G401 (cell line): ENCODE results near the gene MANBA. TPM values are rescaled to one million over a fixed set of nuclear protein-coding genes. Genes with fewer than 3 reads are reported as not detected.

Experiments
- DNase-seq: peaks from one replicate; pipeline ENCODE4 v3.0.0-alpha.2; 2015; ENCODE audit warnings: low spot score
- in situ Hi-C: cut with HindIII; loops from 2 replicates; pipeline ENCODE4 v1.10.0; 2016; ENCODE audit warnings: low sequenced_read_pairs, mixed read lengths
- total RNA-seq: library from RNA; depleted of rRNA; stranded (reverse); fragments of >200 nt; shearing (Covaris generic); gene quantifications from 2 replicates; pipeline ENCODE4 v1.2.3, GENCODE V29; 2014

MANBA gene
- total RNA-seq, 1 experiment from 2014 or later: 12.8 TPM

- DNase-seq: no peak
- in situ Hi-C loops: no loop called here
Observed at GRCh38 chr4:102692474-102692873, 68.3 kb downstream of the MANBA start.

- in situ Hi-C loops: no loop called here
- no peak for DNase-seq
Observed at GRCh38 chr4:102687982-102688433, 72.8 kb downstream of the MANBA start.

DNA sequence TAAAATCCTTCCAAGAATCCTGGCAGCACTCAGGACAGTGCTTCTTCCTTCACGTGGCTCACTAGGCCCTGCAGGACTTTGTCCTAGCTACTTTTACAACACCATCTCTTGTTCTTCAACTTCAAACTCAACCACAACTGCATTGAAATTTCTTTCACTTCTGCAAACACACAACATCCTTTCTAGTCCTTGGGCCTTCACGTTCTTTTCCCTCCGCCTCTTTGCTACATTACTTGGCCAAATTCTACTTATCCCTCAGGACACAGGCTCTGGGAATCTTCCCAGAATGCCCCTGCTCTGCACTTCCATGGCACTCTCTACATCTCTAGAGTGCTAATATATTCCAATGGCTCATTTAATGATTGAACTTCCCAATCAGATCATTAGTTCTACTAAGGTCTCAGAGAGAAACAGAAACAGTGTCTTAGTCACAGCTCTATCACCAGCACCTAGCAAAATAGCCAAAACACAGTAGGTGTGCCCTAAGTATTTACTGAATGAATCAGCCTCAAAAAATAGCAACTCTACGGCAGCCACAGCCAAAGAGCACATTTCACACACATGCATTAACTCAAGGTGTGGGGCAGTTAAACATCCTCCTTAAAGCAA is 73.3 kb downstream of the MANBA start:
- in situ Hi-C loops: no loop called here
- no peak for DNase-seq

- DNase-seq: no peak
Observed at GRCh38 chr4:102685768-102686167, 75.0 kb downstream of the MANBA start.

GRCh38 chr4:102684610-102685052 is 76.1 kb downstream of the MANBA start:
- in situ Hi-C loops: no loop called here
- DNase-seq: no peak

More at GRCh38 chr4:102685768-102686167, 75.0 kb downstream of the MANBA start:
- in situ Hi-C loops: no loop called here

DNA sequence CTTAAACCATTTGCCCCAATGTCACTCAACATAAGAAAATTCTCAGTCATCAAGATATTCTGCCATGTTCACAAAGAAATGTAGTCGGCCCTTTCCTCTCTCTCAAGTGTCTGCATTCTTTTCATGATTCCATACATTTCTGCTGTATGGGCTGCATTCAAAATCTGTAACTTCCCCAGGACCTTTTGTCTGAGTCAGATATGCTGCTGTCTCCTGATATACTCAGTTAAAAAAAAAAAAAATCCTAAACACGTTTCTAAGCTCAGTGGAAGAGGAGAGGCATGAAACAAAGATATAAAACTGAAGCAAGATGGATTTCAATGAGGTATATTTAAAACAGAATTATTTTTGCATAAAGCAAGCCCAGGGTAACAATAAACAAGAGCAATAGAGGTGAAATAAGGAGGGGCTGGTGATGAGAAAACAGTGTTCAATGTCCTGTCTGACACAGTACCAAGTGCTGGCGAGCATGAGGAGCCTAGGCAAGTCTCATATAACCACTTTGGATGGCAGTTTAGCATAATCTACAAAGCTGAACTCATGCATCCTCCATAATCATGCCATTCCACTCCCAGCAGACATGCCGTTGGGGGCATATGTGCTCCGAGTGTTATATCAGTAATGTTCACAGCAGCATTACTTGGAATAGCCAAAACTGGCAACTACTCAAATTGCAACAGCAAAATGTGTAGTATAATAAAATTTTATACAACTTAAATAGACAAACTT is 76.7 kb downstream of the MANBA start:
- in situ Hi-C loops: no loop called here
- no peak for DNase-seq

DNA sequence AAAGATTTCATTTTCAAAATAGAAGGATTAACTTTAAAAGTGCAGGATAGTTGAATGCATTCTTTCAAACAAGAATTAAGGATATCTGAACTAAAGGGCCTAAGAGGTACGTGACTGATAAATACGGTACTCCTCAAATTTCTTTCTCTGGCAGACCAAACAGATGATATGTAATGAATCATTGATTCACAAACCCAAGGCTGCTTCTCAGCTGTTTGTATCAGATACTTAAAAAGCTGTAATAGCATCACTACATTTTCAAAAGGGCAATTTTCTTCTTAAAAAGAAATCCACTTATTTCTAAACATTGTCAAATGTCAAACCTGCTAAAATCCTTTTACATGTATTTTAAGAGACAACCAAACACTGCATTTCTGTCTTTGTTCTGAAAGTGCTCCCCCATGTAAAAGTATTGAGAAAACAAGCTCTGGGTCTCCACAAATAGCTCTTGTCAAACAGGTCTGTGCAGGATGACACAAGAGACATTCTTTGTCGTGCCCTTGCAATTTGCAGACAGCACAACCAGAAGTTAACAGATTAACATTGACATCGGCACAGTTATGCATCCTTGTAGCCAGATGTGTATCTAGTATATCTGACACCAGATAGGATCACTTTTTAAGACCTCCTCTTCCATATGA is 82.0 kb downstream of the MANBA start:
- in situ Hi-C loops: no loop called here
- DNase-seq: no peak

GRCh38 chr4:102678107-102678506 is 82.7 kb downstream of the MANBA start:
- no peak for DNase-seq
- in situ Hi-C loops: no loop called here

GRCh38 chr4:102675141-102675540 is 85.6 kb downstream of the MANBA start:
- no peak for DNase-seq
- in situ Hi-C loops: no loop called here

- no peak for DNase-seq
- in situ Hi-C loops: no loop called here
Observed at GRCh38 chr4:102667001-102667400, 93.8 kb downstream of the MANBA start.

GRCh38 chr4:102665527-102665926 is 95.2 kb downstream of the MANBA start:
- peak; percentile 32 for DNase-seq
- in situ Hi-C loops: no loop called here

DNA sequence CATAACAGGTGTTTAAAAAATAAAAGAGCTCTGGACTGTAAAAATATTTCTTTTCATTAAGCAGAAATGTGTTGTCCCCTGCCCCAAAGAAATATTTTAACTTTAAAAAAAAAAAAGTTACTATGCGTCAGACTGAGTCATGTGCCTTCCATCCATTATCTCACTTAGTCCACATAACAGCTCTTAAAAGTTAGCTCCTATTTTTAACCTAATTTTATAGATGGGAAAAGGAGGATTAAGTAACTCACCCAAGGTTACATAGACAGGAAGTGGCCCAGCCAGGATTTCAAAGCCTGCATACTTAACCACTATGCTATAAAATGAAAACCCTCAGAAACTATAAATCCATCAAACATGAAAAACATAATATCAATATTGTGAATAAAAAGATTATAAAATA is 97.7 kb downstream of the MANBA start:
- in situ Hi-C loops: no loop called here
- DNase-seq: no peak

GRCh38 chr4:102657206-102657605 is 103.6 kb downstream of the MANBA start:
- in situ Hi-C loops: no loop called here
- DNase-seq: no peak

GRCh38 chr4:102647117-102647516 is 113.7 kb downstream of the MANBA start:
- in situ Hi-C loops: no loop called here
- DNase-seq: peak; percentile 20

GRCh38 chr4:102642631-102643298 is 118.0 kb downstream of the MANBA start:
- no peak for DNase-seq
- in situ Hi-C loops: no loop called here

- in situ Hi-C loops: no loop called here
- no peak for DNase-seq
Observed at GRCh38 chr4:102641793-102642192, 119.0 kb downstream of the MANBA start.

DNA sequence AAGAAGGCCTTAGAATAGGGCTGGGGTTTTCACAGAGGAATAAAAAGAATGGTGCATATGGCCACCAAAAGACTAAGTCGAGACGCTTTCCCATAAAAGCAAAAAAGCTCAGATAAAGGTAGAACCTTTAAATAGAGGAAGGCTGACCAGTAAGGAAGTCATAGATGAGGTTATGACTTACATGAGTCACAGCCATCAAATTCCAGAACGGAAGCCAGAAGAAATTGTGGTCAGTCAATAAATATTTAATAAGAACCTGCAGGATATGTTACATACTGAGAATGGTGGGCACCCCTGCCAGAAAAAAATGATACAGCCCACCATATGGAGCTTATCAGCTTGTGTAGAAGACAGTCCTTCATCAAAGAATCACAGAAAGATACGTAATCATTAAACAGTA is 120.1 kb downstream of the MANBA start:
- no peak for DNase-seq
- in situ Hi-C loops: no loop called here

- no peak for DNase-seq
- in situ Hi-C loops: no loop called here
Observed at GRCh38 chr4:102639598-102639997, 121.2 kb downstream of the MANBA start.

DNA sequence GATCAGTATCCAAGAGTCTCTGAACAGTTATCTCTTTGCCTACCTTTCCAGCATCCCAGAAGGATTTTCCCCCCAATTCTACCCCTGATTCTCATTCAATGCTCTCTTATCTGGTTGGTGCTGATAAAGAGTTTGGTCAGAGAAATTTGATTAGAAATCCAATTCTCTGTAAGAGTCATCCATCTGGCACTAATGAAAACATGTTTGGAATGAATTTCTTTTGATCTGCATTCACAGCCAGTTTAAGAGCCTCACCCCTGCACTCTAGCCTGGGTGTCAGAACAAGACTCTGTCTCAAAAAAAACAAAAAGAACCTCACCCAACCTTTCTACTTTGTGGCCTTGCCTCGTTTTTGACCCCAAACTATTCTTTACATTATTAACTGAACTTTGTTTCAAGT is 122.1 kb downstream of the MANBA start:
- DNase-seq: no peak
- in situ Hi-C loops: no loop called here

DNA sequence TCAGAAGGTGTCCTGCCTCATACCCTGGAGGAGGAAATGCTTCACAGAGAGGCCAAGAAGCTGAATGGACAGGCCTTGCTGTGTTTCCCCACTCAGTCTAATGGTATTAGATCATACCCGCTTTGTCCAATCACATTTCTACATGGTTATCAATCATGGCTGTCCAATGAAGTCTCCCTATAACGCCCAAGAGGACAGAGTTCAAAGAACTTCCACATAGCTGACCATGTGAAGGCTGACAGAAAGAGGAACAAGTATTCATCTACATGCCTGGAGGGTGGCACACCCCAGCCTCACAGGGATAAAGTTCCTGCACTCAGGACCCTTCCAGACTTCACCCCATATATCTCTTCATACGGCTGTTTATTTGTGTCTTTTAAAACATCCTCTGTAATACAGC is 123.4 kb downstream of the MANBA start:
- no peak for DNase-seq
- in situ Hi-C loops: no loop called here
